ENCODE data around the gene EYA3. TPM values are rescaled to one million over a fixed set of nuclear protein-coding genes. Genes with fewer than 3 reads are reported as not detected.

The EYA3 gene
- total RNA-seq, 1 experiment from 2014 or later, result 32.7 TPM

- no CpG with 5 or more reads among the region's 4 CpGs for WGBS (ENCODE audit: extremely low coverage, insufficient read length, low lambda C conversion rate)
- Histone ChIP-seq H3K79me2 (ENCODE audit: insufficient read depth, low read length) (no peaks in the 10 kb centered on the region), H4K91ac (ENCODE audit: insufficient read length, low read depth, low read length) (no peak overlapping the region), H2BK20ac (ENCODE audit: low read depth, low read length, poor library complexity, severe bottlenecking) (no peak overlapping the region), H2BK12ac (ENCODE audit: insufficient read length, low read depth, low read length) (no peak overlapping the region), H2BK15ac (ENCODE audit: low read depth, low read length) (no peak overlapping the region), H3K14ac (ENCODE audit: insufficient read depth, low read length) (no peak overlapping the region), H3K4me1 (ENCODE audit: insufficient read depth, low read length) (no peaks in the 10 kb centered on the region), H3K56ac (ENCODE audit: insufficient read length, low read depth, low read length) (no peak overlapping the region), H3K4ac (ENCODE audit: low read depth, low read length) (no peak overlapping the region), H3K79me1 (ENCODE audit: insufficient read depth, low read depth, low read length, poor library complexity, severe bottlenecking) (no peaks in the 10 kb centered on the region), H4K20me1 (ENCODE audit: control insufficient read depth, insufficient read depth, insufficient read length) (no peaks in the 10 kb centered on the region), H2AK5ac (ENCODE audit: insufficient read length, low read length) (no peak overlapping the region), H2AFZ (ENCODE audit: low read length) (no peak overlapping the region), H3K23ac (ENCODE audit: insufficient read length, low read depth, low read length) (no peak overlapping the region), H3K4me2 (ENCODE audit: insufficient read depth, insufficient read length, low read length) (no peak overlapping the region), H3K27ac (ENCODE audit: insufficient read length, low read depth, low read length) (no peak overlapping the region), H3K9me3 (ENCODE audit: control insufficient read depth, low read depth, low read length) (no peaks in the 10 kb centered on the region), H2BK120ac (ENCODE audit: low read depth, low read length, poor library complexity, severe bottlenecking) (no peak overlapping the region), H2BK5ac (ENCODE audit: insufficient read length, low read length) (no peak overlapping the region), H3K18ac (ENCODE audit: insufficient read length, low read depth, low read length) (no peak overlapping the region), H4K8ac (replicated peaks; ENCODE audit: insufficient read length, low read depth, low read length) (no peak overlapping the region), H3T11ph (ENCODE audit: low read length) (no peak overlapping the region), H3K23me2 (ENCODE audit: insufficient read length, low read depth, low read length, poor library complexity, severe bottlenecking) (no peaks in the 10 kb centered on the region), H4K5ac (ENCODE audit: insufficient read length, low read depth, low read length) (no peak overlapping the region), H3K9ac (ENCODE audit: extremely low read depth, insufficient read length, low read length) (no peak overlapping the region), H3K27me3 (ENCODE audit: insufficient read depth, low read length) (no peaks in the 10 kb centered on the region)
- Mint-ChIP-seq H3K4me3 (no peak overlapping the region), H3K9me3 (no peaks in the 10 kb centered on the region), H3K36me3 (ENCODE audit: insufficient read depth in 1 of 3, low read depth in 3 of 3) (peaks cover 0 to 16% (median 1%) of the 10 kb centered on the region in 3 experiments; a peak in 3 of 7 replicates), H3K27ac (no peak overlapping the region), H3K4me1 (no peaks in the 10 kb centered on the region), H3K27me3 (ENCODE audit: low read depth) (no peaks in the 10 kb centered on the region)
- no peak for DNase-seq
- TF ChIP-seq CTCF (conservative IDR thresholded peaks at IDR 0.05), result no peak
These were observed 53.0 kb downstream of the EYA3 start for GRCh38 chr1:28035420-28035819.

All from H9 (cell line).